ENCODE data around the gene OR2V1.
"Not testable (repeated sequence)": the region's sequence is repeated elsewhere in the genome, so short reads cannot be mapped to it uniquely, and the experiment has no call there.

The OR2V1 gene

GRCh38 chr5:181127456-181127855, 3.5 kb downstream of the OR2V1 start:
- DNase-seq = no peak

DNA sequence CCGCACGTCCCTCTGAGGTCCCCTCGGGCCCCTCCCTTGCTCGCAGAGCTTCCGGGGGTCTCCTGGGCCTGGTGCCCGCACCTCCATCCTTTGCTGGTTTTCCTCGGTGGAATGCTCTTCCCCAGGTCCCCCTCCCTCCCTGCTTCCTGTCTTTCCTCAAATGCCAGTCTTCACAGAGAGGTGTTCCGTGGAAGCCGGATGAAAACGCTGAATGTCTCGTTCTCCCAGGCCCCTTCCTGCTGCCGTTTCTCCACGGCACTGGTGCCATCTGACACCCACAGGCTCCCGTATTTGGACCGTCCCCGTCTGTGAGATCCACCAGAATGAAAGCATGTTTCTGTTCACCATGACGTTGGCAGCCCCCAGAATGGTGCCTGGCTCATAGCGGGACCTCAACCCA, 4.1 kb downstream of the OR2V1 start:
- DNase-seq = no peak

GRCh38 chr5:181124526-181124925, 6.4 kb downstream of the OR2V1 start:
- DNase-seq = no peak

DNA sequence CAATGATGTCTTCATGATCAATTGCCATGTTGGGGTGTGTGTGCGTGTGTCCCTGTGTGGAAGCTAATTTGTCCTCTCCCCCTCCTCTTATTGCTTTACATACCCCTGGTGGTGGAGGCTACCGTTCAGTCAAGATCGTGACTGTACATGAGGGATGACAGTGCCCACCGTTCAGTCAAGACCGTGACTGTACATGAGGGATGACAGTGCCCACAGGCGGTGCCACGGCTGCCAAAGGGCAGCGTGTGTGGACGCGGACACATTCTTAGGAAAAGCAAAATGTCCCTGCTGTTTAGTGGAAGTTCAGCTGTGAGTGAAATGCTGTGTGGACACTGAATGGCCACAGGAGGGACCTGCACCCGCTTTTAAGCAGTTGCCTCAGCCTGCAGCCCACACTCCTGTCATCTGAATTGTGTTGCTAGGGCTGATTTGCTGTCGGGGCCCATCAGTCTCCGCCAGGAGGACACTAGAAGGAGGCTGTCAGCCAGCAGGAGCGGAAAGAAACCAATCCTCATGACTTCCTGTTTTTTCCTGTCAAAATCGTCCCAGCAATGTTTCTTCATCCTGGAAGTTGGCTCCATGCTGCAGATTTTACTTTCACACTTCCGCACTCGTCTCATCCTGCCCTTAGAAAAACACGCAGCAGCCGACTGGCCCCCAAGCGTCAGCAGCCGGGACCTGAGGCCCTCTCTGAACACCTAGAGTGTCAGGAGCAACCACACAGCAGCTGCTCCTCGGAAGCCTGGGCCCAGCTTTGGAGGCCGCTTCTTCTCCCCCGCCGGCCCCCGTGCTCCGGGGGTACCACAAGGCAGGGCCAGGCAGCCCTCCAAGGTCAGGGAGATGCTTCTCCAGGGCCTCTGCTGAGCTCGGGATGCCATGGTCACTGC, 9.1 kb downstream of the OR2V1 start:
- DNase-seq = no peak

DNA sequence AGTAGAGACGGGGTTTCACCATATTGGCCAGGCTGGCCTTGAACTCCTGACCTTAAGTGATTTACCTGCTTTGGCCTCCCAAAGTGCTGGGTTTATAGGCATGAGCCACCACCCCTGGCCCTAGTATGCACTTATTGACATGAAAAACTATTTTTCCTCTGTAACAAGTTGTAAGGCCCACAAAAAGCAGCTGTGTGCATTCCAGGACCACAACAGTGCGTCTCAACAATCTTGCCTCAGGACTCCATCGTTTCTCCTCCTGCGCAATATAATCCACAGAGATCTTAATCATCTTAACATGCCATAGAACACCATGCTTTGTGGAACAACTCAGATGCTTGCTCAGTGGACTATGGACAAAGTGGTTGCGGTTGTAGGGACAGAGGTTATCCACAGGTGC, 10.2 kb downstream of the OR2V1 start:
- no peak for DNase-seq

DNA sequence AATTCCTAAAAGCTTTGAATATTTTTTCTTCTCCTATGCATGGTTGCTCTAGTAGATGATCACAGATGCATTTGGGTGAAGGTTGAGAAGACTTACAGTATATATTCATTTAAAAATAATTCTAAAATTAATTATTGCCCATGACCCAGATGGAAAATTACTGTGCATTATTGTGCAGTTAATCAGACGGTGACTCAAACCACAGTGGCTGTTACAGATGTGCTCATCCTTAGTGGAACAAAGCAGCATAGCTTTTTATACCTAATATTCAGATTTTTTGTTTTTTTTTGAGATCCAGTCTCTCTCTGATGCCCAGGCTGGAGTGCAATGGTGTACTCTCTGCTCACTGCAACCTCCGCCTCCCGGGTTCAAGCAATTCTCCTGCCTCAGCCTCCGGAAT, 10.7 kb downstream of the OR2V1 start:
- no peak for DNase-seq

DNA sequence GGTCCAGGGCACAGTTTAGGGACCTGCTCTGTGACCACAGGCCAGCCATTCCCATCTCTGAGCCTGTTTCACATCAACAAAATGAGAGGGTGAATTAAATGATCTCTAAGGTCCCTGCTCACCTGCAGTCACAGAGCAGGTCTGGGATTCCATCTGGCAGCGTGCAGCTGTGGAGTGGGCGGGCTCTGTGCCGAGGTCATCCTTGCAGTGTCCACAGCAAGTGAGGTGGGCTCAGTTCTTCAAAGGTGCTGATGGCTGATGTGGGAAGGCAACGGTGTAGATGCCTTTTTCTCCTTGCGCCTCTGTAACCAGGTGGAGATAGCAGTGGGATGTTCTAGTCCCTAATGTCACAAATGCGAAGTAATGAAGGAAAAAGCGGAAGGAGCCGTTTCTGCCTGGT, 11.9 kb downstream of the OR2V1 start:
- DNase-seq = no peak

GRCh38 chr5:181118369-181118768, 12.6 kb downstream of the OR2V1 start:
- no peak for DNase-seq

- no peak for DNase-seq
These were observed 15.9 kb downstream of the OR2V1 start for GRCh38 chr5:181114844-181115778.

- no peak for DNase-seq
These were observed 16.6 kb downstream of the OR2V1 start for GRCh38 chr5:181114284-181114843.

DNA sequence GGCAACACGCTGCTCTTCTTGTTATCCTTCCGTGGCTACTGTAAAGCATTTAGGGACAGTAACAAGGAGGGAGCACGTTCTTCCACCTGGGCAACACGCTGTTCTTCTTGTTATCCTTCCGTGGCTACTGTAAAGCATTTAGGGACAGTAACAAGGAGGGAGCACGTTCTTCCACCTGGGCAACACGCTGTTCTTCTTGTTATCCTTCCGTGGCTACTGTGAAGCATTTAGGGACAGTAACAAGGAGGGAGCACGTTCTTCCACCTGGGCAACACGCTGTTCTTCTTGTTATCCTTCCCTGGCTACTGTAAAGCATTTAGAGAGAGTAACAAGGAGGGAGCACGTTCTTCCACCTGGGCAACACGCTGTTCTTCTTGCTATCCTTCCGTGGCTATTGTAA, 17.4 kb downstream of the OR2V1 start:
- not testable (repeated sequence) for DNase-seq

DNA sequence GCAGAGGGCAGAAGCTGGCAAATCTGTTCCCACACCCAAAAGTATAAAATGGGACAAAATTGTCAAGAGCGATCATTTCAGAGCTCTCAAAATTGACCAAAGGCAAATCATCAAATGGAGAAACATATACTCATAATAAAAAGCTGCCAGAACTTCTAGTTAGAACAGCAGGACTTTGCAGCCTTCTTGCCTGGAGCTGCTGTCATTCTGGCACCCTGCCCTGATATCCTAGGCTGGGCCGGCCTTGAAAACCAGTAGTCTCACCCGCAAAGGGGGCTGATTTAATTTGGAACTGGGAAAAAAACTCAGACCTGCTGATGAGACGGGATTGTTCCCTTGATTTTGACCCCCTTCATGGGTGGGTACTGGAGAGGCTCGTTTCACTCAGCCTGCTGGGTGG, 18.5 kb downstream of the OR2V1 start:
- no peak for DNase-seq

DNA sequence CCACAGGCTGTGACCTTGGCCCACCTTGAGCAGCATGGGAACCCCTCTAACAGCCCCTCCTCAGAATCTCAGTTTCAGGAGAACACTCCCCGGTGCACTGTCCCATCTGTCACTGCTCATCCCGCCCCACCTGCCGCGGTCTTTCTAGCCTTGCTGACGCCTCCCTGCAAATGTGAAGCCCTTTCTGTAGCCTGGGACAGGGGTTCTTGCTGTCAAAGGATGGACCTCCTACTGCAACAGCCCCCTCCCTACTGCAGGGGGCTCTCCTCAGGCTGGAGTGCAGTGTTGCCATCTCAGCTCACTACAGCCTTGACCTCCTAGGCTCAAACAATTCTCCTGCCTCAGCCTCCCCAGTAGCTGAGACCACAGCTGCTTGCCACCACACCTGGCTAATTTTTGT, 20.0 kb downstream of the OR2V1 start:
- DNase-seq = no peak

DNA sequence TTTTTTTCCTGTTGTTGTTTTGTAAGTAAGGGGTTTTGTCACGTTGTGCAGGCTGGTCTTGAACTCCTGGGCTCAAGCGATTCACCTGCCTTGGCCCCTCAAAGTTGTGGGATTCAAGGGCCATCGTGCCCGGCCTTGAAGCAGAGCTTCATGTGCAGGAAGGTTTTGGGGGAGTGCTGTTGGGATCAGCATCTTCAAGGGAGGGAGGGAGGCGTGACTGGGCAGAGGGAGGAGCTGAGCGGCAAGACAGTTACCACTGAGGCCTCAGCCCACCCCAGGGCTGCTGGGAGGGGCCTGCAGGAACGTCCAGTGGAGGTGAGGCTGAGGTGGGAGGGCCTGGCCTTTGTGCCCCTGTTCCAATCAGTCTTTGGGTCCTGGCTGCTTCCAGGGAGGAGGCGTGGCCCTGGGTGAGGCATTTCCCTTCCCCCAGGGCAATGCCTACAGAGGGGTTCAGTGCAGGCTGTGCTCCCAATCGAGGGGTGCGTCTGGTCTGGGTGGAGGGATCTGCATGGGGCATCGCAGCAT, 21.4 kb downstream of the OR2V1 start:
- no peak for DNase-seq

- DNase-seq = no peak
These were observed 22.3 kb downstream of the OR2V1 start for GRCh38 chr5:181108578-181109165.

DNA sequence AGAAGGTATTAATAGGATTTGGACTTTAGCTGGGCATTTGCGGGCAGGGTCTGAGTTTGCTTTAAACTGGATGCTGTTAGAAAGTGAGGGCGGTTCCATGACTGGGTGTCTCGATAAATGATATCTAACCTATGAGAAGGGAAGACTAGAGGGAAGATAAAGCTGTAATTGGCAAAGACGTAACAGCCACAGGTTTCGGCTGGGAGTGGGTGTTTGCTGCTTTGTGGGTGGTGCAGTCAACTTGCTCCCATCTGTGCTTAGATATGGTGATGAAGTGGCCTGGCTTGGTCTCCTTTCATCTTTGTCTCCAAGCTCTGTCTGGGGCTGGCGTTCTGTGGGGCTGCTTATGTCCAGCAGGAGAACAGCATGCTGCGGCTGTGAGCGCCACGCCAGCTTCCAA, 23.3 kb downstream of the OR2V1 start:
- DNase-seq = no peak

DNA sequence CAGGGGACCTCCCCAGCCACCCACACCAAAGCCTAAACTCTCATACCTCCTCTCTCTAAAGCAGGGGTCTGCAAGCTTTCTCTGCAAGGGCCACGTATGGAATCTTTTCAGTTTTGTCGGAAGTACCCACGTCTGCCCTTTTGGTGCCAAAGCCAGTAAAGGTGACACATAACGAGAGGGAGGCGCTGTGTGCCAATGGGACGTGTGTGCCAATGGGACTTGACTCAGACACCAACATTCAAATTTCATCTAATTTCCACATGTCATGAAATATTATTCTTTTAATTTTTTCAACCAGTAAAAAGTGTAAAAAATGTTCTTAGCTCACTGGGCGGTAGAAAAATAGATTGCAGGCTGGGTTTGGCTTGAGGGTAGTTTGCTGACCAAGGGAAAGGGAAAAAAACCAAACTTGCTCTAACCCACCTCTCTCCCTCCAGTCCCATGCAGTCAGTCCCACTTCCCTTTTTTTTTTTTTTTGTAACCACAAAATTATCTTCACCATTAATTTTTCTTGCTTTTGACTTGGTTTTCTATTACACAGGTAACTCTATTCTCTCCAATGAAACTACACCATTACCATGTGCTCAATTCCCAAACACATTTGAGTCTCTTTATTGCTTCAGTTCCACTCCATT, 25.5 kb downstream of the OR2V1 start:
- no peak for DNase-seq

DNA sequence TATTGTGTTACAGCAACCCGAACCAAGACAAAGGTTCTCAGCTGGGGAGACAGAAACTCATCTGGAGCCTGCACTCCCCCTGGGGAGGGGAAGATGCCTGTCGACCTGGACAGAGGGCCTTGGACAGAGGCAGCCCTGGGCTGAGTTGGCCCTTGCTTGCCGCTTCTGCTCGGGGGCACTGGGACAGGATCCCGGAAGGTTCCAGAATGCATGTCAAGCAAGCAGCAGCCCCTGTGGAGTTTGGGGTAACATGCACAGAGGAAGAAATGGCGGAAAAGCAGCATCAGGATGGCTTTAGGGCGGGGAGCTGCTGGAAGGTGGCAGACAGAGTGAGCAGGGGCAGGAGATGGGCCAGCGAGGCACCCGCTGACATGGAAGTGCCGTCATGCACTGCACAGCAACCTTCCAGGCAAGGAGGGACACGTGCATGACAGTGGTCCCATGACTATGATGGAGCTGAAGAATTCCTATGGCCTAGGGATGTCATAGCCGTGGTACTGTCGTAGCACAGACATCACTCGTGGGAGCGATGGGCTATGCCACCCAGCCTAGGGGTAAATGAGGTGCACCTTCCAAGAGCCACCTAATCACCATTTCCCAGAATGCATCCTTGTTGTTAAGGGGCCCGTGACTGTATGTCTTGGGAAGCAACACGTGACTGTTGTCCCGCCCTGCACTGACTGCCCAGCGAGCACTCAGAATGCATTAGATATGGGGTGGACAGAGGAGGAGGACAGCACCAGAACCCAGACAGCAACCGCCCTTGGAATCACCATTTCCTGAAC, 26.2 kb downstream of the OR2V1 start:
- DNase-seq = not testable (repeated sequence)

GRCh38 chr5:181104259-181104568, 26.8 kb downstream of the OR2V1 start:
- DNase-seq = not testable (repeated sequence)

- DNase-seq = not testable (repeated sequence)
These were observed 28.9 kb downstream of the OR2V1 start for GRCh38 chr5:181101930-181102674.
